GM19351 (cell line): Measurements from ENCODE around the gene C14orf119.
A peak's percentile ranks its signal among the peaks of the same experiment; 100 is the strongest.
"Not testable (repeated sequence)": the region's sequence is repeated elsewhere in the genome, so short reads cannot be mapped to it uniquely, and the experiment has no call there.

Experiments
- ATAC-seq: cut with Tn5 transposase; IDR thresholded peaks from one replicate; pipeline ENCODE4 v1.9.1; 2021; ENCODE audit warnings: mild to moderate bottlenecking, moderate library complexity; ENCODE audit not compliant: unreplicated experiment

The C14orf119 gene

DNA sequence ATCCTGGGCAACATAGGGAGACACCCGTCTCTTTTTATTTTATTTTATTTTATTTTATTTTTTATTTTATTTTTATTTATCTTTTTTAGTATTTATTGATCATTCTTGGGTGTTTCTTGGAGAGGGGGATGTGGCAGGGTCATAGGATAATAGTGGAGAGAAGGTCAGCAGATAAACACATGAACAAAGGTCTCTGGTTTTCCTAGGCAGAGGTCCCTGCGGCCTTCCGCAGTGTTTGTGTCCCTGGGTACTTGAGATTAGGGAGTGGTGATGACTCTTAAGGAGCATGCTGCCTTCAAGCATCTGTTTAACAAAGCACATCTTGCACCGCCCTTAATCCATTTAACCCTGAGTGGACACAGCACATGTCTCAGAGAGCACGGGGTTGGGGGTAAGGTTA lies 12.3 kb downstream of the C14orf119 start:
- not testable (repeated sequence) for ATAC-seq

DNA sequence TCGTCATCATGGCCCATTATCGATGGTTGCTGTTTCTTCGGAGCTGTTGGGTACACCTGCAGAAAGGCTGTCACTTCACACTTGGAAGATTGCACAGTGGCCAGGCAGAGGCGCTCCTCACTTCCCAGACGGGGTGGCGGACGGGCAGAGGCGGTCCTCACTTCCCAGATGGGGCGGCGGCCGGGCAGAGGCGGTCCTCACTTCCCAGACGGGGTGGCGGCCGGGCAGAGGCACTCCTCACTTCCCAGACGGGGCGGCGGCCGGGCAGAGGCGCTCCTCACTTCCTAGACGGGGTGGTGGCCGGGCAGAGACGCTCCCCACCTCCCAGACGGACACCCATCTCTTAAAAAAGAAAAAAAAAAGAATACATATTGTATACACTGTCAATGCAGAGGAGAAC lies 12.9 kb downstream of the C14orf119 start:
- not testable (repeated sequence) for ATAC-seq

DNA sequence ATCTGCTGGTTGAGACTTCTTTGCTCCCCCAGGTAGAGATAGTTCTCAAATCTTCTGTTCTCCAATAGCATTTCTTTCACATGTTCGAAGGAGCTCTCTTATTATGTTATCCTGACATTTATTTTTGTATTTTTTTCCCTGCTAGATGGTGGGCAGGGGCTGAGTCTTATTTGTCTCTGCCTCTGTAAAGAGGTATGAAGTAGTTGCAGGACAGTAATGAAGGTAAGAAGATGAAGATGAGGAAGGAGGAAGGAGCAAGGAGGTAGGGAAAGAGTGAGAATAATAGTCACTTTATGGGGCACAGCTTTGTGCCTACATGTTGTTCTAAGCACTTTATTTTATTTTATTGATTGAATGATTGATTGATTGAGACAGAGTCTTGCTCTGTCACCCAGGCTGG lies 14.5 kb downstream of the C14orf119 start:
- ATAC-seq = no peak

DNA sequence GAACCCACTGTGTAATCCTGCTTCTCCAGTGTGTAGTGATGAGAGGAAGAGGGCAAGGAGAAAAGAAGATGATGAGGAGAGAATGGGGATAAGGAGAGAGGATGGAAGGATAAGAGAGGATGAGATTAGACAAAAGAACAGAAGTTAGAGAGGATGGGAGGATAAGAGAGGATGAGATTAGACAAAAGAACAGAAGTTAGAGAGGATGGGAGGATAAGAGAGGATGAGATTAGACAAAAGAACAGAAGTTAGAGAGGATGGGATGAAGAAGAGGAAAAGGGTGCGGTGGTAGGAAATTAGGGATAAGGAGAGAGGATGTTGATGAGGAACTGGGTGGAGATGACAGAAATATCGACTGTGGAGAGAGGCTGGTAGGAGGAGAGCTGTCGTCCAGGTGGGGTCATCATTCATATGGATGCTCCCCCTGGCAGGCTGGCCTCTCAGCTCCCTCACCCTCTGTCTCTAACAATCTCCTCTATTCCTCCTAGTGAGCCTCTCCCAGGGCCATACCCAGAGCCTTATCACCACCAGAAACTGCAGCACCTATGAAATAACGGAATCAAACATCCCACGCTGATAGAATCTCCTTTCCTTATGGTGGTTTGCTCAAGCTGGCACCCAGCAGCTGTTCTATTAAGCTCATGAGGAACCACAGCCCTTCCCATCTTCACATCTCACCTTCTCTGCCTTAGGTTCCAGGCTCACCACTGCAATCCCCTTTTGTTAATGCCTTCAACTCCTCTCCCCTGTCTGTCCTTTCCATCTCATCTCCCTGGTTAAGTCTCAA lies 15.5 kb downstream of the C14orf119 start:
- no peak for ATAC-seq

DNA sequence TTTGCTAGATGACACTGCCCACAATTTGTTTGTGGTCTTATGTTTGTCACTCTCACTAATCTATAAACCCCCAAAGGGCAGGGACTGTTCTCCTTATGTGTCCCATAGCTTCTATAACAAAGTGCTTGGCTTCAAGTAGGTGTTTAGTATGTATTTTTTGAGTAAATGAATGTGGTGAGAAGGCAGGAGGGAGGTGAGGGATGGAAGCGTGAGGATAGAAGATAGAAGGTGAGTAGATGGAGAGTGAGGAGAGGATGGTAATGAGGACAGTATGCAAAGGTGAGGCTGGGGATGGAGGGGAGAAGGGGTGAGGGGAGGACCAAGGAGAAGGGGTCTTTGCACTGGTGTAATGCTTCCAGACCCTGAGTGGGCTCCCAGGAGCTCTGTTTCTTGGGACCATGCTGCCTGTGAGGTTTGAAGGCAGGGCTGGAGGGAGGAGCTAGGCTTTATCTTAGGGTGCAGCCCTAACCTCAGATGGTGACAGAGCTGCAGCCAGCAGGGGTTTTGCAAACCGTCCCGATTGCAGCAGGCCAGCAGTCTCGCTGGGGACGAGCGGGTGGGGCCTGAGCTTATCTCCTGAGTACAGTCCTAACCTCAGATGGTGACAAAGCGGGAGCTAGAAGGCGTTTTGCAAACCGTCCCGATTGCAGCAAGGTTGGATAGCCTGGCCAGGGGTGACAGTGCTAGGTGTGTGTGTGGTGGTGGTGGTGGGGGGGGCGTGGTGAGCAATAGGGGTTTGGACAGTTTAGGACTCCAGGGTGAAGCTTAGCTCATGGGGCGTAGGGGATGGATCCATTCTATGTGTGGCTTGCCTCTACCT lies 17.3 kb downstream of the C14orf119 start:
- ATAC-seq = no peak

DNA sequence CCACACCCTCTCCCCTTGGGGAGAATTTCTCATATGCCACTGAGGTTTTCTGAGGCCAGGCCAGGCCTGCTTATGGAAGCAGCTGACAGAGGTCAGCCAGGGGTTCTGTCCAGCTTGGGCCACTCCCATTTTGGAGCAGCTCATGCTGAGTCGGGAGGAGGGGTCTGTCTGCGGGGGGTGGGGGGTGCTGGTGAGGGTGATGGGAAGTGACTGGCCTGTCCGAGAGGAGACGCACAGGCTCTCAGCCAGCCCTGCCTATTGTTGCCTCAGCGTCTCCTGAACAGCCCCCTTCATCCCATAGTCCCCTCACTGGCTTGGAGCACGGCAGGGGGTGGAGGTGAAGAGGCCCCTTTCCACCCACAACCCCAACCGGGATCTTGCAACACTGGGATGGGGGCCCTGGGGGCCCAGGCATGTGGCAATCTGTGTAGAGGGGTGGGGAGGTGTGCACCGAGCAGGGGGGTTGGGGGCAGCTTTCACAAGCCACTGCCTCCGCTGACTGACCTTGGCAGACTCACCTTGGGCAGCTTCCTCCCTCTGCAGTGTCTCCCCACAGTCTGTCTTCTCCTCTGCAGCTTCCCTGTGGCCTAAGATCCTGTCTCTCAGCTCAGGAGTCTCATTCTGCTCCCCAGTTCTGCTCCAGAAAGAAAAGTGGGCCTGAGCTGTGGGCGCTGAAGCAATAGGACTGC lies 18.3 kb downstream of the C14orf119 start:
- no peak for ATAC-seq

DNA sequence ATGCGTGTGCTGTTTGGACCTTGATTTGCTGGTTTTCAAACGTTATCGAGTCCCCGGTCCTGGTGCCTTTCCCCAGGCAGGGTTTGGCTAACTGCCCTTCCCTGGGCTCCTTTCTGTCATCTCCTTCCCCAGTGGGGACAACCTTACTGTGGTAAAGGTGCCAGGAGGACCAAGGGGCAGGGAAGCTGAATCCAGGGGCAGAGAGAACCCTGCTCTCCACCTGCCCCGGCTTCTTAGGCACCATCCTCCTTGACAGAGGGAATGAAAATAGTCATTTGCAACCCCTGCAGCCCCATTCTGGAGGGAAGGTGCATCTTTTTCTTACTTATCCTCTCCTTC lies 18.8 kb downstream of the C14orf119 start:
- no peak for ATAC-seq

DNA sequence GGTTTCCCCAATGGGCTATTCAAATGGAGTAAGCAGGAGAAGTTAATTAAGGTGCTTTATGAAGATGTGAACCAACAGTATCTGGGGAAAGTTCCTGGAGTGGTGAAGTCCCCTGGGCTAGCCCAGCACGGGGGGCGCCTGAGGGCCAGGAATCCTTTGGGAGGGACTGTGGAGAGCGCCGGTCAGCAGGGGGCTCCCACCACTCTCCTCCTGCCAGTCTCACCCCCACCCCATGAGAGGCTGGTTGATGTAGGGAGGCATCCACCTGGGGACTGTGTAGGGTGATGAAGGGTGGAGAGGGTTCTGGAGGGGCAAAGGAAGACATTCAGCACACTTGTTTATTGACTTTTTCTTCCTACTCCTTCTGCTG lies 19.3 kb downstream of the C14orf119 start:
- no peak for ATAC-seq

DNA sequence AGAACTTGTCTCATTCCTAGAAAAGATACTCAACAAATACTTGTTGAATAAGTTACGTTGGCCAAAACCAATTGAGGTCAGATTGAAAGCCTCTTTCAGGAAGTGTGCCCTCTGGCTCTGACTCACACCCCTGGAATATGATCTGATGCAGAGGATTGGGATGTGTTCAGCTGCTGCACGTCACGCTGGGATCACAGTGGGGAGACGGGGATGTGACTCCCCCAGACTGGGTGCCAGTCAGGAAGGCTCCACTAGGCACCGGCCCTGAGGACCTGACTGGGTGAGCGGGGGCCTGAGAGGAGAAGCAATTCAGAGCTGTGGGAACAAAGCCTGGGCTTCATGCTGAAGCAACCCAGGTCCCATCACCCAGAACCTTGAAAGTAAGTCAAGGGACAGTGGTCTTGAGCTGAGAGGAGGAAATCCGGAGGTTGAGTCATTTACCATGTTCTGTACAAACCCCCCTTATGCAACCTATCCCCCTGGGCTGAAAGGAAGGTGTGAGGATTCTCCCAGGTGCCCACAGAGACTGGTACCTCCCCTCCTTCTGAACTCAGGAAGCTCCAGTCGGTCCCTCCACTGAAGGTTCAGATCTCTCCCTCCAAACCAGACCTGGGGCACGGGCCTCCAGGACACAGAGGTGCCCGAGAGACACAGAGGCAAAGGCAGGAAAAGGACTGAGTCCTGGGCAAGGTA lies 19.9 kb downstream of the C14orf119 start:
- ATAC-seq = no peak

DNA sequence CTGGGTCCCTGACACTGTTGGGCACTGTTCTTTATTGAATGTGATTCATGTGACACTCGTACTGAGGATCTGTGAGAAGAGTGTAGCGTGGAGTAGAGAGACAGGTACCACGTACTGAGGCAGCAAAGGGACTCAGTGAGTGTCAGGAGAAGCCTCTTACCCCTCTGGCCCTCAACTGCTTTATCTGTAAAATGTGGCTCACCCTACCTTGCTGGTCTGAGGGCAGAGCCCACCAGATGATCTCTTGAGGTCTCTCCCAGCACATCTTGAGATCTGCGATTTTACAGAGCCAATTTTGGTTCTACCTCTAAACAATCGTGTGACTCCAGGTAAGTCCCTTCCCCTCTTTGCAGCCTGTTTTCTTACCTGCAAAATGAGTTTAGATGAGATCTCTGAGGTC lies 20.6 kb downstream of the C14orf119 start:
- ATAC-seq = no peak

DNA sequence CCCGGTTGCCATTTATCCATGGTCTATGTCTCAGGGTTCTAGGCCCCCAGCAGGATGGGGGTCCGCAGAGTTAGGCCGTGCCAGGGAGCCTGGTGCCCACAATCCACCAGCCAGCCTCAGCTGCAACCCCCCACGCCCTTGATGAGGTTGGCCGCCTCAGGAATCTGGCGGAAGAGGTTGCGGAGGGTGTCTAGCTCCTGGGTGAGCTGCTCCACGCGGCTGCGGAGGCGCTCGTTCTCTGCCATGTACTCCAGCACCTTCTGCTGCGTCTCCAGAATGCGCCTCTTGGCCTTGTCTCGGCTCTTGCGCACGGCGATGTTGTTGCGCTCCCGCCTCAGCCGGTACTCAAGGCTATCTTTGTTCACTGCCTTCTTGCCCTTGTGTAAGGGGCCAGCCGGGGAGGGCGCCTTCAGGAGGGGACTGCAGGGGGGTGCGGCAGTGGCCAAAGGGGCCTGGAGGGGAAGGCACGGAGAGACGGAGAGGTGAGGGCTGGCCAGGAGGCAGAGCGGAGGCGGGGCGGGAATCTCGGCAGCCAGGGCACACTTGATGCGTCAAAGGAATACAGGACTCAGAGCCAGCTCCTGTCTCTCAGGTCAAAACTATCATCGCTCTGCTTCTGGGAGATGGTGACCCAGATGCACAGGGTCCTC lies 22.2 kb downstream of the C14orf119 start:
- no peak for ATAC-seq

DNA sequence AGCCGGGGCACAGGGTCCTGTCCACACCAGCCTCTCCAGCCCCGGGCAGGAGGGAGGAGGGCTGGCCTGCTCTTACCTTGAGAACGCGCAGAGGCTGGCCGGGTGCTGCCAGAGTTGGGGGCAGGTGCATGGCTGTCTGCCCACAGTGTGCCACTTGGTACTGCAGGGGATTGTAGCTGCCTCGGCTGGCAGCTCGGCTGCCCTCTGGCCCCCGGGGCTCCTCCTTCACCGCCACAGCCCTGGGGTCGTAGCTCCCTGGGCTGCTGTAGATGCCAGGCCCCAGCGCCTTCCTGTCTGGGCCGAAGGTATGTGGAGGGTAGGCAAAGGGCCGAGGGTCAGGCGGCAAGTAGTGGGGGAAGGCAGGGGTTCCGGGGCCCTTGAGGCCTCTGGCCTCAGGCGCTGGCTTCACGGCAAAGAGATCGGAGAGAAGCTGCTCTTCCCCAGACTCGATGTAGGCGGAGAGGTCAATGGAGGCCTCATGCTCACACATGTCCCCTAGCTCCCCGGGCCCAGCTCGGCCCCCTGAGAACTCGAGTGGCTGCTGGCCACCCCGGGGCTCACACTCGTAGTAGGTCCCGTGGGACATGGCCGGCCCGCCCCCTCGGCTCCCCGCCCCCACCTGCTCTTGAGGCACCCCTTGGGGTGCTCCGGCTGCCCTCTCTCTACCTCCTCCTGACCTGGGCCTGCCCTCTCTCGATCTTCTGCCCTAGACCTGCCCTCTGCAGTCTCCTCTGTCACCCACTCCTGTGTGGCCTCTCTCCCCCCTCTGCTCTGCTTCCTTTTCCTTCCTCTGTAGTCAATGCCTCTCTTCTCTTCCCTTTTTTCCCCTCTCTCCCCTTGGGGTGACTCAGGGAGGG lies 23.4 kb downstream of the C14orf119 start, which contains the start of gene CEBPE:
TSS of gene CEBPE (minus strand) at position 750 of the 857 bp plus-strand sequence. CDS start at position 586, 164 bp downstream.
- no peak for ATAC-seq

DNA sequence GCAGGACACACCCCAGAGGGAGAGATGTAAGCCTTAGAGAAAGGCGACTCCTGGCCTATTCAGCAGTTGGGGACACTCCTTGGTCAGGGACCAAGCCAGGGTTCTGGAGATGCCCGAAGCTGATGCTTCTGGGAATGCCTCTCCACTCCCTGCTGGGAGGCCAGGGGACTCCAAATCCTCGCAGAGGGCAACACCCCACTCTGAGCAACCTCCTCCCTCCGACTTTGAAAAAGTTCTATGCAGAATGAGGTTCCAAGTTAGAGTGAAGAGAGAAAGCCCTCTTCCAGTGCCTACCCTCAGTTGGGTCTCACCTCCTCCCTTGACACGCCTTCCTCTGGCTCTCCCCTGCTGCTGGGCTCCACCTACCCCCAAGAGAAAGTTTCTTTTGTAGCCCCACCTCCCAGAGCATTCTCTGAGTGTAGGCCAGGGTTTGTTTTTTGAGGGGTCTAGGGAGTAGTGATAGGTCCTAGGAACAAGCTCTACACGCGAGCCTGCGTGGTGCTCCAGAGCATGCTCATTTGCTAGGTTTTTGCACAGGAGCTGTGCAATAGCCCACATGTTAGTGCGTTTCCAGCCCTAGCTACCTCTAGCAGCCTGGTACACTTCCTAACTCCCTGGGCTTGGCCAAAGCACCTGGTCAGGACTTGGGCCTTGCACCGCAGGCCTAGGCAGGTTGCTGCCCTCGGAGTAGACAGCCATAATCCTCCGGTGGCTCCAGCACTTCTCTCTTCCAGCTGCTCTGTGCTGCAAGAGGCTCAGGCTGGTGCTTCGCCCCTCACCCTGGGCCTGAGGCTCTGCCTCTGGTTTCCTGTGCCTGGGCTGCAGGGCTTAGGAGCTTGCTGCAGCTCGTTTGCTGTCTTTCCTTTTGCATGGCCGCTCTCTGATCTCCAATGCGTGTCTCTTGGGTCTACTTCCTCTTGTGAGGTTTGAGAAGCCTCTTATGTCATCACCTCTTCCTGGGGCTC lies 24.3 kb downstream of the C14orf119 start:
- ATAC-seq = no peak

DNA sequence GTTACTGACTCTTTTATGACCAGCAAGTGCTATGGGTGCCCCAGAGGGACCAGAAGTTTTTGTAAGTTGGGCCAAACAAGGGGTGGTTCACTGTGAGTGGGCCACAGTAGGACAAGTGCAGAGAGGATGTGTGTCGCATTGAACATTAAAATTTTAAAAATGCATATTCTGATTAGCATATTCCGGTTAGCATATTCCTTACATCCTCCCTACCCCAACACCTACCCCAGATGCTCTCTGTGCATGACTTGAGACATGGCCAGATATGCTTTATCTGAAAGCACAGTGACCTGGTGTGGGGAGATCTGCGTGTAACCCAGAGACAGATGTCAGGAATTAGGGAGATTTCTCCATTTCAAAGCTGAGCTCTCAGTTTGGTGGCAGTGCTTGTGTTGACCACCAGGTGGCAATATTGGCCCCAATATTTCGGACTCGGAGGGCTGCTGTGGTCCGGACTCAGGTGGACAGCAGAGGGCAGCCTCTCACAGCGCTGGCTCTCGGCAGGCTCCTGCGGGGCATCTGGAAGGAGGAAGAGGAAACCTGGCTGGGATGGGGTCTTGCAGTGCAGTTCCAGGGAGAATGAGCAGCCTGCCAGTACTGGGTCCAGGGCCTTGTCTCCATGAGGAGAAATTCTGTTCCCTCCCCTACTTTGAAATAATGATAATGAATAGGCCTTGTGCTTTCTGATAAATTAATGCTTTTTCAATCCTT lies 25.4 kb downstream of the C14orf119 start:
- ATAC-seq = peak; percentile 74

DNA sequence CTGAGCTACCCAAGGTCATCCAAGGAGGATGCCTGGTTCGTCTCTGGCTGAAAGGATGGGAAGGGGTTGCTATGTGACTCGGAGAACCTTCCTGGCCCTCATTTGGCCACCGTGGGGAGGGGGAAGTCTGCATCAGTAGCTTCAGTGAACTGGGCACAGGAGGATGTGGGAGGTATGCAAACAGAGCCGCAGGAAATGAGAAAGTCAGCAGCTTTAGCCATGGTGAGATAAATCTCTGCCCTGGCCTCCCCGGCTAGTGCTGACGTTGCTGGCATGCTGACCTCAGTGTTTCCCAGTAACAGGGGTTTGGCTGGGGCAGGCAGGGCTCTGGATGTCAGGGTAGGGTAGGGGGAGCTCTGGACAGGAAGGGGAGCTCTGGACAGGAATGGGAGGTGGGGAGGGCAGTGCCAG lies 26.1 kb downstream of the C14orf119 start:
- peak; percentile 56 for ATAC-seq

DNA sequence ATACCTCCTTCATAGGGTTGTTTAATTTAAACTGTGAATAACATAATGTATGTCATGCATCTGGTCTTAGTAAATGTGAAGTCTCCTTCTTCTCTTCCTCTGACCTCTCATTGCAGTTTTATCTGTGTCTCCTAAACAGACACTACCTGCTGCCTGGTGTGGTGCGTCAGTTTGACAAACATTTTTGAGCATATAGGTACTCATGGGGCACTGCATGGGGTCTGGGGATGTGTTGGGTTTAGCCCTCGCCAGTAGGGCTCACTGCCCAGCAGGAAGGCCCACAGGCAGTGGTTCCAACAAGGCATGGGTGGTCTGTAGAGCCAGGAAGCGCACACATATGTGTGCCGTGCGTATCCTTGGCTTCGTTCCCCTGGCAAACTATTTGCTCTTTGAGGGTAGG lies 26.8 kb downstream of the C14orf119 start:
- no peak for ATAC-seq

DNA sequence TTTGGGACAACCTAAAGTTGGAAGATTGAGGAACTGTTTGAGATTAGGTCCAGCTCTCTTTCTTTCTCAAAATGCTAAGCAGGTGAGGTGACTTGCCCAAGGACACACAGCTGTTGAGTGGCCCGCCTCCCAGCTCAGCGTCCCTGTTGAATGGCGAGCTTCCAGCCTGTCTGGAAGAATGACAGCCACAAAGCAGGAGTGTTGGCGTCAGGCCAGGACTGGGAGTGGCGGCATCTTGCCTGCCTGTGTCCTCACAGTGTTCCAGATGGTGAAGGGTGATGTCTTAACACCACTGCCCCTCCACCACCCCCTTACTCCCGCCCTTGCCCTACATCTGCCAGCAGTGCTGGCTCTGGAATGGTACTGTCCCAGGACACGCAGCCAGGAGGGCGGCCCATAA lies 28.1 kb downstream of the C14orf119 start:
- no peak for ATAC-seq
